RWPE1 (cell line): ENCODE measurements around the gene NCKAP5.

Experiments used
- CTCF ChIA-PET: fragments of 350-600 bp; sonication (Branson Sonifier 250); formaldehyde crosslinking; extraction: SDS; loops from one replicate; lab custom pipeline; 2021; lab: Yijun Ruan, JAX
- POLR2A ChIA-PET: fragments of 400-600 bp; formaldehyde crosslinking; extraction: SDS; loops from one replicate; lab custom pipeline; 2020; ENCODE audit warnings: antibody characterized with exemption; ENCODE audit not compliant: low non-redundant PET; lab: Yijun Ruan, JAX
- DNase-seq: peaks from one replicate; pipeline ENCODE4 v3.0.0; 2012; ENCODE audit warnings: low spot score
- H3K27ac ChIP-seq: fragments of 450-650 bp; 2 replicates; pipeline ENCODE4 v1.5.1; 2017
- TF ChIP-seq, protein P1 (sequence below): fragments of 450-650 bp; conservative IDR thresholded peaks from 2 replicates; pipeline ENCODE4 v1.5.1; 2017; ENCODE audit warnings: low read depth, mild to moderate bottlenecking

Gene NCKAP5

DNA sequence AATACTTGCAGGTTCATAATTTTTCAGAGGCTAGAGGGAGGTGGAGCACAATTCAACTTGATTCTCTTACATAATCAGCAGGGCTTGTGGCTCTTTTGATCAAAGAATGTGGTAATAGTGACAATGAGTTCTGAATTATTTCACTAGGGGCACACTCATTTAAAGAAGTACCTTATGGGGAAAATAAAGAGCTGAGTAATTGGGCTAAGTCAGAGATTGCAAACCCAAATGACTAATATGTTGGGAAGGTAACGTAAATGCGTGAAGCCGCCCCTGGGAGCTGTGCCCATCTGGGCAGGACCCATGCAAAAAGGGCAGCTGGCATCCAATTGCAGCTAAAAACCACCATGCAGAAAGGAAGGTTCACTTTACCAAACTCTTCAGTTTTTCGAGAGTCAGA, 35.3 kb downstream of the NCKAP5 start:
- no peak overlapping the region for H3K27ac ChIP-seq
- ChIA-PET POLR2A (no interaction called here), CTCF (interaction anchor here (0.8 kb wide), 1 partner anchor 94 kb away, joined by 3 read pairs; no protein-coding TSS in a partner anchor)
- TF ChIP-seq, protein P1, sequence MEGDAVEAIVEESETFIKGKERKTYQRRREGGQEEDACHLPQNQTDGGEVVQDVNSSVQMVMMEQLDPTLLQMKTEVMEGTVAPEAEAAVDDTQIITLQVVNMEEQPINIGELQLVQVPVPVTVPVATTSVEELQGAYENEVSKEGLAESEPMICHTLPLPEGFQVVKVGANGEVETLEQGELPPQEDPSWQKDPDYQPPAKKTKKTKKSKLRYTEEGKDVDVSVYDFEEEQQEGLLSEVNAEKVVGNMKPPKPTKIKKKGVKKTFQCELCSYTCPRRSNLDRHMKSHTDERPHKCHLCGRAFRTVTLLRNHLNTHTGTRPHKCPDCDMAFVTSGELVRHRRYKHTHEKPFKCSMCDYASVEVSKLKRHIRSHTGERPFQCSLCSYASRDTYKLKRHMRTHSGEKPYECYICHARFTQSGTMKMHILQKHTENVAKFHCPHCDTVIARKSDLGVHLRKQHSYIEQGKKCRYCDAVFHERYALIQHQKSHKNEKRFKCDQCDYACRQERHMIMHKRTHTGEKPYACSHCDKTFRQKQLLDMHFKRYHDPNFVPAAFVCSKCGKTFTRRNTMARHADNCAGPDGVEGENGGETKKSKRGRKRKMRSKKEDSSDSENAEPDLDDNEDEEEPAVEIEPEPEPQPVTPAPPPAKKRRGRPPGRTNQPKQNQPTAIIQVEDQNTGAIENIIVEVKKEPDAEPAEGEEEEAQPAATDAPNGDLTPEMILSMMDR = 0 out of 2 replicates have a peak, but pooled peaks have one; percentile 10
- DNase-seq = peak; percentile 80

DNA sequence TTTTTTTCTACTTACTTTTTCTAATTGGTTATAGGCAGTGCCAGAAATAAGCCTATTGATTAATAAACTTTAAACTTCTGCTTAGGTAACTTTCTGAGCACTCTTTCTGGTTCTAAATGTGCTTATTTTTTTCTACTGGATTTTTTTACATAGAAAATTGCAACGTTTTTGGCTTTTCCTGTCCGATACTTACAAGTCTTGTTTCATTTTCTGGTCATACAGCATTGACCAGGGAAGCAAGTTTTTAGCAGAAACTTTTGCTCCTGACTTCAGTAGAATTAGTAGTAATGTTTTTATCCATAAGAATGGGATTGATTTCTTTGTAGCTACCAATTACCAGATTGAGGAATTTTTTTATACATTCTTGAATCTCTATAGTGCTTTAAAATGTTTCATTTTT, 36.9 kb downstream of the NCKAP5 start:
- DNase-seq = no peak
- ChIA-PET POLR2A (no interaction called here), CTCF (no interaction called here)
- TF ChIP-seq, protein P1 = no peak
- no peak overlapping the region for H3K27ac ChIP-seq

DNA sequence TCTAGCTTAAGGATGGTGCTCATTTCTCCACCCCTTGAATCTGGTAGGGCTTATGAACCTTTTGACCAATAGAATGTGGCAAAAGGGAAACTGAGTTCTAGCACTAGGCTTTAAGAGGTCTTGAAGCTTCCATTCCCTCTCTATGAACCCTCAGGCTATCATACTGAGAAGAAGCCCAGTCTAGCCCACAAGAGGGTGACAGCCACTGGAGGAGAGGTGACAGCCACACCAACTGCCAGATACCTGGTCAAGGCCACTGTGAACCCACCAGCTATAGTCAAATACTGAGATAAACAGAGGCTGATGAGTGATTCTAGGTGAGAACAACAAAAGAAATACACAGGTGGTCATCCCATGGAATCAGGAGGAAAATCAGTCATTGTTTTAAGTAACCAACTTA, 37.6 kb downstream of the NCKAP5 start:
- TF ChIP-seq, protein P1 = no peak
- no peak overlapping the region for H3K27ac ChIP-seq
- POLR2A ChIA-PET = no interaction called here
- no peak for DNase-seq
- CTCF ChIA-PET = interaction anchor here (0.6 kb wide), 1 partner anchor 11 kb away, joined by 4 read pairs; no protein-coding TSS in a partner anchor

DNA sequence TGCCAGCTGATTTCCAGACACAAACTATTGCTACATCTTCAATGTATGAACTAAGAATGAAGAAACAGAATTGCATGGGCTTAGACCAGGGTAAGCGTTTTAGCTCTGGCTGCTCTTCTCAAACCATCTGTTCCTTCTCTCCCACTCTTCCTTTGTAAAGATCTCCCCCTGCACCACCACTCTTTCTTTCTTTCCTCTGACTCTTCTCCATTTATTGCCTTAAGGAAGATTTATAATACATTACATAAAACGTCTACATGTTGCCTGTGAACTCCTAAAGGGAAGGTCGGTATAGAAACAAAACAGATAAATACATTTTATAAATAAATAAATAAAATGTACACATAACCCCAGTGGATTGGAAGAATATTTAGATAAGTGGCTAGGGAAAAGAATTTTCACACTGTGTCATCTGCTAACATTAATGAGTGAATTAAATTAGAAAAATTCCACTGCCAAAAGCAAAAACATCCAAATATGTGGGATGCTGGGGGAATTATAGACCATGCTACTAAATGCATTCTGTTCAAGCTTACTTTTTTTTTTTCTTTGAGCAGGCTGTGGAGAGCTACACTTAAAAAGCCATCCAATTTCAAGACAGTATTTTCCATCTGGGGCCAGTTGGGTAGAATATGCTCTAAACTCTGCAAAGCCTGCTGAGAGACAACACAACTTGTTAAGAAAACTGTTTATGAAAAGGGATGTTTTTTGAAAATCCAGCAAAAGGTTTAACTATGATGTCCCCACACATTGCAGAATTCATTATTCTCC, 41.5 kb downstream of the NCKAP5 start:
- H3K27ac ChIP-seq = no peak overlapping the region
- POLR2A ChIA-PET = no interaction called here
- no peak for DNase-seq
- CTCF ChIA-PET = interaction anchor here (0.7 to 1.0 kb wide), 2 partner anchors 11 to 837 kb away, joined by 3 to 5 read pairs; no protein-coding TSS in a partner anchor
- TF ChIP-seq, protein P1 = no peak

DNA sequence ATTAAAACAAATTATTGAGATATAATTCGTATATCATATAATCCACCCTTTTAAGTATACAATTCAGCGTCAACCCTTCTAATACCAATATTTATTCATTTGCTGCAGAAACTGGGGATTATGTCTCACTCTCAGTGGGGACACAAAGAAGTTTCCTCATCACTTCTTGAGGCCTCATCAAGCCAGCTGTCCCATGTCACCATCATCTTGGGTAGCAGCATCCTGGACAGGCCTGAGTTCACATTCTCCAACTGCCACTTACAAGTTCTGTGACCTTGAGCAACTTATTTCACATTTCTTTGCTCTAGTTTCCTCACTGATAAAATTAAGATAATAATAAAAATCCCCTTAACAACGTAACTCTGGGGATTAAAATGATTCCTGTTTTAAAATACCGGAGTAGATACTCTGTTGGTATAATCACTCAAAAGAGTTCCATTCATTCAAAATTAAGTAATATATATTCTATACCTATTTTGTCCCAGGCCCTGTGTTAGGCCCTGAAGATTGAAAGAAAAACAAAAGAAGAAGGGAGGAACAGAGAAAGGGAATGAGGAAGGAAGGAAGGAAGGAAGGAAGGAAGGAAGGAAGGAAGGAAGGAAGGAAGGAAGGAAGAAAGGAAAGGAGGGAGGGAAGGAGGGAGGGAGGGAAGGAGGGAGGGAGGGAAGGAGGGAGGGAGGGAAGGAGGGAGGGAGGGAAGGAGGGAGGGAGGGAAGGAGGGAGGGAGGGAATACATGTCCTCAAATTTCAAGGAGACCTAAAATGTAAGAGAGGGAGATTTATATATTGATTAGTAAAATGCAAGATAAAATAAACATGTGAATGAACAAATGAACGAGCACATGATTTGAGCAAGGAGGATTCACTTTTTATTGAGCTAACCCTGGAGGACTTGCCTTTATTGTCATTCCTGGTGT, 42.4 kb downstream of the NCKAP5 start:
- ChIA-PET CTCF (no interaction called here), POLR2A (no interaction called here)
- no peak for DNase-seq
- TF ChIP-seq, protein P1 = no peak
- no peak overlapping the region for H3K27ac ChIP-seq

DNA sequence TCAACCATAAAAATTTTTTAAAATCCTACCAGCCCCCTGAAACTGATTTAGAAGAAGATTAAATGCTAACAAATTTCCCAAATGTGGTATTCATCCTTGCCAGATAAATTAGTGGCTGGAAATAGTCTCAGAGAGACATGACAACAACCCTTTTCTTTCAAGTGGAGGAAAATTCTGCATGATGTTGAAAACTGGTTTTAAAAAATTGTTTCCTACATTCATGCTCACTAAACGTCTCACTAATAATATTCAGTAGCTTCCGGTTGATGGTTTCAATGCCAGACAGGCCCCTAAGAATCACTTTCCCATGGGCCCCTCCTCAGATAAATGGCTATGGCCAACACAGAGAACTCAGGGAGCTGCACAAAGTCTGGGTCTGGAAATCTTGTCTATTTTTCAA, 43.2 kb downstream of the NCKAP5 start:
- ChIA-PET POLR2A (no interaction called here), CTCF (no interaction called here)
- no peak for DNase-seq
- TF ChIP-seq, protein P1 = no peak
- no peak overlapping the region for H3K27ac ChIP-seq
